GM13976 (cell line): Measurements from ENCODE around the gene ZNF652.

Source experiments
- DNase-seq: peaks from one replicate; pipeline ENCODE4 v3.0.0; 2012; ENCODE audit warnings: low spot score
- CTCF ChIP-seq: IDR thresholded peaks from 2 replicates; pipeline ENCODE4 v1.5.1; 2012; ENCODE audit warnings: borderline replicate concordance, mild to moderate bottlenecking; ENCODE audit not compliant: insufficient read depth; ENCODE audit errors: extremely low read depth, missing control alignments, control extremely low read depth
- in situ Hi-C: fragments of 300-500 bp; cut with MboI; formaldehyde crosslinking; loops from one replicate; pipeline ENCODE4 v1.12.0; 2022; ENCODE audit warnings: low sequenced_read_pairs, mixed read lengths, inconsistent platforms; ENCODE audit not compliant: unreplicated experiment

Gene ZNF652

GRCh38 chr17:49339354-49339753, 22.7 kb downstream of the ZNF652 start:
- in situ Hi-C loops, result no loop called here
- no peak for DNase-seq
- no peak for TF ChIP-seq CTCF

GRCh38 chr17:49338883-49339282, 23.2 kb downstream of the ZNF652 start:
- DNase-seq, result no peak
- in situ Hi-C loops, result no loop called here
- TF ChIP-seq CTCF, result no peak

GRCh38 chr17:49337884-49338283, 24.2 kb downstream of the ZNF652 start:
- DNase-seq, result no peak
- in situ Hi-C loops, result no loop called here
- no peak for TF ChIP-seq CTCF

- DNase-seq, result no peak
- in situ Hi-C loops, result no loop called here
These were observed 27.1 kb downstream of the ZNF652 start for GRCh38 chr17:49334744-49335512.

GRCh38 chr17:49333804-49334203, 28.2 kb downstream of the ZNF652 start:
- TF ChIP-seq CTCF, result no peak
- no peak for DNase-seq
- in situ Hi-C loops, result no loop called here

More at GRCh38 chr17:49334744-49335512, 27.1 kb downstream of the ZNF652 start:
- no peak for TF ChIP-seq CTCF

- DNase-seq, result no peak
- in situ Hi-C loops, result no loop called here
- no peak for TF ChIP-seq CTCF
These were observed 33.9 kb downstream of the ZNF652 start for GRCh38 chr17:49327835-49328784.
